Spleen (tissue), 11 donors: ENCODE results near the gene RAMP3. TPM values are rescaled to one million over a fixed set of nuclear protein-coding genes. Genes with fewer than 3 reads are reported as not detected.

ENCODE experiments used
- DNase-seq: peaks from one replicate; pipeline ENCODE4 v3.0.0-alpha.2; 2020
- H3K27ac ChIP-seq, 8 donors: fragments of 200-600 bp; sonication (generic) in 7 of 8; 1 replicate in 4 of 8; 2 replicates in 4 of 8; pipeline versions ENCODE4 v1.5.0 to v1.8.0; 2016 to 2021; ENCODE audit warnings: inconsistent platforms in 4 of 8, mild to moderate bottlenecking in 4 of 8, moderate library complexity in 1 of 8
- H3K27me3 ChIP-seq, 7 donors: fragments of 200-600 bp; sonication (generic) in 6 of 7; replicated peaks in 1 of 7; 1 replicate in 4 of 7; 2 replicates in 3 of 7; pipeline versions ENCODE4 v1.5.0 to v1.8.0; 2016 to 2021; ENCODE audit warnings: inconsistent platforms in 3 of 7, mild to moderate bottlenecking in 1 of 7
- H3K36me3 ChIP-seq, 6 donors: fragments of 200-600 bp; sonication (generic) in 5 of 6; 1 replicate in 4 of 6; 2 replicates in 2 of 6; pipeline versions ENCODE4 v1.5.0 to v1.8.0; 2016 to 2021; ENCODE audit warnings: inconsistent platforms in 2 of 6
- H3K4me1 ChIP-seq, 6 donors: fragments of 200-600 bp; sonication (generic) in 5 of 6; 1 replicate in 3 of 6; 2 replicates in 3 of 6; pipeline versions ENCODE4 v1.5.0 to v1.8.0; 2016 to 2021; ENCODE audit warnings: inconsistent platforms in 3 of 6
- H3K4me3 ChIP-seq, 8 donors: fragments of 200-600 bp; sonication (generic) in 7 of 8; 1 replicate in 4 of 8; 2 replicates in 4 of 8; pipeline versions ENCODE4 v1.5.0 to v1.8.0; 2016 to 2021; ENCODE audit warnings: inconsistent platforms in 4 of 8, mild to moderate bottlenecking in 4 of 8, moderate library complexity in 2 of 8
- H3K9me3 ChIP-seq, 8 donors: fragments of 200-600 bp; sonication (generic) in 7 of 8; 1 replicate in 4 of 8; 2 replicates in 4 of 8; pipeline versions ENCODE4 v1.5.0 to v1.8.0; 2016 to 2021; ENCODE audit warnings: inconsistent platforms in 4 of 8
- POLR2A ChIP-seq, 3 donors: fragments of 450-650 bp; IDR thresholded peaks; one replicate each; pipeline ENCODE4 v1.5.1; 2017; ENCODE audit warnings: antibody characterized with exemption in 3 of 3, mild to moderate bottlenecking in 1 of 3
- POLR2AphosphoS5 ChIP-seq, 3 donors: sonication (generic); formaldehyde crosslinking; IDR thresholded peaks; one replicate each; pipeline ENCODE4 v1.5.1; 2017; ENCODE audit warnings: antibody characterized with exemption in 3 of 3
- WGBS, 5 donors: extraction: QIAGEN DNeasy Blood & Tissue Kit in 3 of 5; methylation state at CpG; one replicate each; pipeline versions ENCODE4 v1.1.5 to v1.1.7; 2013 to 2018; 5-methylcytosine and 5-hydroxymethylcytosine counted together
- intact Hi-C: fragments of 100-400 bp; cut with DNase I; formaldehyde crosslinking; loops from one replicate; pipeline ENCODE4 v1.15.0; 2023; ENCODE audit warnings: low total_unique reads
- polyA plus RNA-seq, 3 donors: library from polyadenylated mRNA; stranded (reverse); fragments of 200-250 nt; gene quantifications; one replicate each; pipeline ENCODE4 v1.2.1, GENCODE V29; 2013
- total RNA-seq, 7 donors: library from RNA; depleted of rRNA in 3 of 7; stranded (reverse); fragments of >200 nt in 3 of 7; fragmentation: NEBNext Ultra II Directional in 4 of 7; extraction: Animal tissue kit (Norgen Biotek cat#: 25700) in 4 of 7; gene quantifications; one replicate each; pipeline versions ENCODE4 v1.1.0 to v1.2.1, GENCODE V29; 2016 to 2021
- TF ChIP-seq, protein P1 (sequence below), 11 experiments: fragments of 200-600 bp in 7 of 11; fragments of 450-650 bp in 4 of 11; sonication (generic) in 4 of 11; IDR thresholded peaks in 8 of 11; conservative IDR thresholded peaks in 3 of 11; 1 replicate in 7 of 11; 2 replicates in 4 of 11; pipeline versions ENCODE4 v1.4.0 to v1.8.0; 2016 to 2021; ENCODE audit warnings: antibody characterized with exemption in 11 of 11, inconsistent platforms in 4 of 11, mild to moderate bottlenecking in 1 of 11
- donor health status: healthy with polysubstance abuse.
- donor health status: DM: no; HTN: no; CAD: no; lungs with moderate emphysema.
- donor health status: DM: no; HTN: no; CAD: no.
- donor health status: Bipolar disorder and iron deficiency.
- donor health status: healthy.
- donor health status: DM: no; HTN: no; CAD: no.
- donor health status: DM: yes; HTN: yes; CAD: no.

The RAMP3 gene
- total and polyA plus RNA-seq, 10 donors = 6.3 to 27.8 (median 13.6) TPM

- WGBS, 5 donors = 42 to 52% (median 48%) methylated on average over 9 of the region's 9 CpGs
- H3K27ac ChIP-seq = no peak overlapping the region
- H3K36me3 ChIP-seq = no peaks in the 10 kb centered on the region
- H3K9me3 ChIP-seq = no peaks in the 10 kb centered on the region
- no peaks in the 10 kb centered on the region for H3K27me3 ChIP-seq
- H3K4me1 ChIP-seq = peaks cover 0 to 11% (median 2%) of the 10 kb centered on the region in 6 donors
- DNase-seq = peak; percentile 73
- TF ChIP-seq, protein P1, sequence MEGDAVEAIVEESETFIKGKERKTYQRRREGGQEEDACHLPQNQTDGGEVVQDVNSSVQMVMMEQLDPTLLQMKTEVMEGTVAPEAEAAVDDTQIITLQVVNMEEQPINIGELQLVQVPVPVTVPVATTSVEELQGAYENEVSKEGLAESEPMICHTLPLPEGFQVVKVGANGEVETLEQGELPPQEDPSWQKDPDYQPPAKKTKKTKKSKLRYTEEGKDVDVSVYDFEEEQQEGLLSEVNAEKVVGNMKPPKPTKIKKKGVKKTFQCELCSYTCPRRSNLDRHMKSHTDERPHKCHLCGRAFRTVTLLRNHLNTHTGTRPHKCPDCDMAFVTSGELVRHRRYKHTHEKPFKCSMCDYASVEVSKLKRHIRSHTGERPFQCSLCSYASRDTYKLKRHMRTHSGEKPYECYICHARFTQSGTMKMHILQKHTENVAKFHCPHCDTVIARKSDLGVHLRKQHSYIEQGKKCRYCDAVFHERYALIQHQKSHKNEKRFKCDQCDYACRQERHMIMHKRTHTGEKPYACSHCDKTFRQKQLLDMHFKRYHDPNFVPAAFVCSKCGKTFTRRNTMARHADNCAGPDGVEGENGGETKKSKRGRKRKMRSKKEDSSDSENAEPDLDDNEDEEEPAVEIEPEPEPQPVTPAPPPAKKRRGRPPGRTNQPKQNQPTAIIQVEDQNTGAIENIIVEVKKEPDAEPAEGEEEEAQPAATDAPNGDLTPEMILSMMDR (IDR thresholded peaks at IDR 0.05 in 8 of 11, conservative IDR thresholded peaks at IDR 0.05 in 3 of 11) = peak; percentile 65 to 92 (median 87)
- no peak for TF ChIP-seq POLR2A (IDR thresholded peaks at IDR 0.05)
- H3K4me3 ChIP-seq = no peak overlapping the region
- intact Hi-C loops = loop anchor here (5.0 to 10.0 kb wide), 3 partner anchors 214 to 552 kb away; partner anchors contain the start of gene TMED4
Measured at GRCh38 chr7:45136106-45137060, 21.2 kb upstream of the RAMP3 start.

GRCh38 chr7:45138433-45139267, 18.9 kb upstream of the RAMP3 start:
- Histone ChIP-seq H3K27ac (no peak overlapping the region), H3K36me3 (no peaks in the 10 kb centered on the region), H3K4me3 (no peak overlapping the region), H3K9me3 (no peaks in the 10 kb centered on the region), H3K4me1 (peaks cover 0 to 9% (median 2%) of the 10 kb centered on the region in 6 donors), H3K27me3 (no peaks in the 10 kb centered on the region)
- WGBS, 5 donors = 66 to 78% (median 76%) methylated on average over 10 of the region's 10 CpGs
- TF ChIP-seq POLR2AphosphoS5 (IDR thresholded peaks at IDR 0.05) (no peak), POLR2A (IDR thresholded peaks at IDR 0.05) (no peak)
- TF ChIP-seq, protein P1 (IDR thresholded peaks at IDR 0.05 in 8 of 11, conservative IDR thresholded peaks at IDR 0.05 in 3 of 11) = no peak
- no peak for DNase-seq
- intact Hi-C loops = loop anchor here (5.0 to 10.0 kb wide), 3 partner anchors 216 to 554 kb away; partner anchors contain the start of gene TMED4

- no peak for DNase-seq
- Histone ChIP-seq H3K36me3 (no peaks in the 10 kb centered on the region), H3K4me3 (no peak overlapping the region), H3K9me3 (no peaks in the 10 kb centered on the region), H3K4me1 (peaks cover 0 to 6% (median 1%) of the 10 kb centered on the region in 6 donors), H3K27me3 (peaks cover 0 to 10% (median 0%) of the 10 kb centered on the region in 7 donors), H3K27ac (no peak overlapping the region)
- intact Hi-C loops = no loop called here
- TF ChIP-seq, protein P1 (IDR thresholded peaks at IDR 0.05 in 8 of 11, conservative IDR thresholded peaks at IDR 0.05 in 3 of 11) = no peak
- TF ChIP-seq POLR2AphosphoS5 (IDR thresholded peaks at IDR 0.05) (no peak), POLR2A (IDR thresholded peaks at IDR 0.05) (no peak)
- WGBS, 5 donors = 51 to 63% (median 59%) methylated on average over 4 of the region's 4 CpGs
Measured at GRCh38 chr7:45140827-45141226, 16.8 kb upstream of the RAMP3 start.
